Stimulated activated CD8-positive, alpha-beta memory T cell treated with anti-CD3 and anti-CD28 coated beads, Interleukin-4, amount 100 ng/mL, for 48 hours (primary cell): ENCODE results near the gene SYNE4.
"Not testable (repeated sequence)": the region's sequence is repeated elsewhere in the genome, so short reads cannot be mapped to it uniquely, and the experiment has no call there.

Experiments
- DNase-seq: peaks from one replicate; pipeline ENCODE4 v3.0.0-alpha.2; 2020

SYNE4 gene

GRCh38 chr19:35987571-35987896 is 21.1 kb downstream of the SYNE4 start:
- DNase-seq = no peak

DNA sequence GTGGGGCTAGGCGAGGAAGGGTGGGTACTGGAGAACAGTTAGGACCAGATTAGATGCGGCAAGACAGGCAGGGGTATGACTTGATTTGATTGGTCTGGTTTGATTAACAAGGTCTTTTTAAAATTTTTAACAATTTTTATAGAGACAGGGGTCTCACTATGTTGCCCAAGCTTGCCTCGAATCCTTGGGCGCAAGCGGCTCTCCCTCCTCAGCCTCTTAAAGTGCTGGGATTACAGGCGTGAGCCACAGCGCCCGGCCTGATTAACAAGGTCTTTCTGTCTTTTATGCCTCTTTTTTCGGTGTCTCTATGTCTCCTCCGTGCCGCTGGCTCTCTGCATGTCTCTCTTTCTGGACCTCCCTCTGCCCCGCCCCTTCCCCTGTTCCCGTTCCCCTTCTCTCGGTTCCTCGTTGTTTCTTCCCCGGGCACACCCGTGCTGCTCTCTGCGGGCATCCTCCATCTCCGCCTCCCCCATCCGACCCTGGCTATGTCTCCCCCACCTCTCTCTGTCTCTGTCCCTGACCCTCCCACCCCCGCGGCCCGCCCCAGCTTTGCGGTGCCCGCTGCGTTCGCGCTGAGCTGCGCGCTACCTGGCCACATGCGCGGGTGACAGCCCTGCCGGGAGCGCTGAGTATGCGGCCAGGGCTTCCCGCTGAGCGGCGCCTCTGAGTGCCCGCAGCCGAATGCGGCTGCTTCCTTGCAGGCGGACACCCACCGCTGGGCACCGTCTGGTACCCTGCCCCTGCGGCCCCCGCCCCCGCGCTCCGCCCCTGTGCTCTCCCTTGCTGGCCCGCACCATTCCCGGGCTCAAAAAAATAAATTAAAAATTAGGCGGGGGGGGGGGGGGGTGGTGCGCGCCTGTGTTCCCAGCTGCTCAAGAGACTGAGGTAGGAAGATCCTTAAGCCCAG is 21.7 kb downstream of the SYNE4 start:
- peak; percentile 39 for DNase-seq

DNA sequence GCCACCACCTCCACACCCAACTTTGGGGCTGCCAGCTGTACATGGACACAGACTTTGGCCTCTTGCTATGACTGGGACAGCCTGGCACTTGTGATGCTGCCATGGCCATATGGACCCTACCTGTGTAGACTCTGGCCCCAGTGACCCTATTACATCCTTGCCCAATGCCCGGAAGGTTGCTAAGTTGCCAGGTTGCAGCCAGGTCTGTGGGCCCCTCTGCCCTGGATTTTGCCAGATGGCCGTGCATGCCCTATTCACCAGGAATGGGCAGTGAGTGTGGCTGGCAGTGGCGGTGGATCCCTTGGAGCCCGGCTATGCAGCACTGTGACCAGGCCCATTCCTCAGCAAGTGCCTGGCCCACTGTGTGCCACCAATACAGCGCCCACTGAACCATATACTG is 22.5 kb downstream of the SYNE4 start:
- DNase-seq = no peak

- DNase-seq = no peak
Observed at GRCh38 chr19:35983177-35983576, 25.4 kb downstream of the SYNE4 start.

DNA sequence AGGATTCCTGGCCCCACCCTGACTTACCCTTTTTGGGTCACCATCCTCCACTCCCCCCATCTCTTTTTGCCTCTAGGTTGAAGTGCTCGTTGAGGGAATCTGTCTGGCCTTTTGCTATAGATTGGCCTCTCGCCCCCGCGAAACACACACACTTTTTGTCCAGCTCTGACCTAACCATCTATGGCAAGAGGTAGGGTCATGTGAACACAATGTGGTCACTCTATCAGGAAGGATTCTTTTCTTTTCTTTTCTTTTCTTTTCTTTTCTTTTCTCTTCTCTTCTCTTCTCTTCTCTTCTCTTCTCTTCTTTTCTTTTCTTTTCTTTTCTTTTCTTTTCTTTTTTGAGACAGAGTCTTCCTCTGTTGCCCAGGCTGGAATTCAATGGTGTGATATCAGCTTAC is 27.6 kb downstream of the SYNE4 start:
- DNase-seq = not testable (repeated sequence)

DNA sequence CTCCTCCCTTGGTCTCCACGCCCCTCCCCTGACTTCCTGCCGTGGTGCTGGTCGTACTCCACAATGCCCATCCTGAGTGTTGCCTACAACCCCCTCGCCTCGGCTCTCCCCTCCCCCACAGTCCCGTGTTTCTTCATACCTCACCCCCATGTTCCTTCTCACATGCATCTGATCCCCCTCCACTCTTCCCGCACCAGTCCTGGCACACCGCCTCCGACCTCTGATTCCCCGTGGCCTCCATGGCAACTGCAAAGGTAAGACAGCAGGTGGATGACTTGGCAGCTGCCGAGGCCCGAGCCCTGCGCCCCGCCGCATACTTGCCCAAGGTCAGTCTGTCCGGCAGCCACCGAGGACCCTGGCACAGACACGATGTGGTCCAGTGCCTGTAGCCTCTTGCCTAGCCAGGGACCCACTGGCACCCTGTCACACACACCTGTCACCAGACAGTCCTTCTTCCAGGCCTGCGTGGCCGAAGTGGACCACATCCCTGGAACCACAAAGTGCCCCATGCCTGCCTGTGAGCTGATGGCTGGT is 29.7 kb downstream of the SYNE4 start:
- no peak for DNase-seq

DNA sequence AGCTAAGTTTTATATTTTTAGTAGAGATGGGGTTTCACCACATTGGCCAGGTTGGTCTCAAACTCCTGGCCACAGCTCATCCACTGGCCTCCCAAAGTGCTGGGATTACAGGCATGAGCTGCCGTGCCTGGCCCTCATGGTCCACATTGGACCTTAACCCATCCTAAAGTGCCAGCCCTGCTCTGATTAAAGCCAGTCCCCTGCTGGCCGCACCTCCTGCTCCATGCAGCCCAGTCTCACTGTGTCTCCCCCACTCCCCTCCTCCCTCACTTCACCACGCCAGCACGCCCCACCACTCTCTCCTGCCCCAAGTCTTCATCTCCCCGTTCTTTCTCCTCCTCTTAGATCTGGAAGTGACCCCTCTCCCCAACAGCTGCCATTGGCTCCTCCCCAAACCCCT is 30.3 kb downstream of the SYNE4 start:
- DNase-seq = no peak

GRCh38 chr19:35977446-35978222 is 31.0 kb downstream of the SYNE4 start:
- DNase-seq = peak; percentile 58

DNA sequence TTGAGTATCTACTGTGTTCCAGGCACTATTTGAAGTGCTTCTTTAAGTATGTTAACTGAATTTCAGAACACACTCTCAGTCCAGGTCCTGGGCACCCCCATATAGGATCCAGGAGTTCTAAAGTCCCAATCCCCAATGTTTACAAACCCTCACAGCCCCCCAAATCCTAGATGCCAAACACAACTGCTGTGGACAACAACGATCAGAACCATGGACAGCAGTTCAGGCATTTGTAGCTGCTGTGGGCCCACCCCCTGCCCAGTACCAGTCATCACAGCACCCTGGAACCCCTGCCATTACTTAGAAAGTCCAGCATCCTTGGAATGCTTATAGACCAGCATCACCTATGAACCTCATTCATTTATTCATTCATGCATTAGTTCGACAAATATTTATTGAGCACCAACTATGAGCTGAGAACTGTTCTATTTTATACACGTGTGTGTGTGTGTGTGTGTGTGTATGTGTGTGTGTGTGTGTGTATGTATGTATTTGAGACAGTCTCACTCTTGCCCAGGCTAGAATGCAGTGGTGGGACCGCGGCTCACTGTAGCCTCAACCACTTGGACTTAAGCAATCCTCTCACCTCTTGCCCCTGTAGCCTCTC is 32.9 kb downstream of the SYNE4 start:
- DNase-seq = no peak

DNA sequence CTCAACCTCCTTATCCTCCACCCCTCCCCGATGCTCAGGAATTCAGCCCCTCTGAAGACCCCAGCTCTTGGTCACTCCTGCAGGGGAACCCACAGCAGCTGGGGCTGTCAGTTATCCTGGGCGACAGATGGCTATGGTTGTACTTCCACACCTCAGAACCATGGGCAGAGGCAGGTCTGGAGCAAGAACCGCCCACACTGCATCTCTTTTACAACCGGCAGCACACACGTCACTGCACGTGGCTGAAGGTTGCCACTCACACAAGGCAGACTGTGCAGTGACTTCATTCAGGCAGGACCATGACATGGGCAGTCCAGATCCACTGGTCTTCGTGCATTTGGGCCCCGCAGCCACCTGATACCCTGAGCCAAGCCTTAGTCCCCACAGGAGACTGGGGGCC is 35.1 kb downstream of the SYNE4 start:
- no peak for DNase-seq

- DNase-seq = no peak
Observed at GRCh38 chr19:35966771-35967170, 41.8 kb downstream of the SYNE4 start.

GRCh38 chr19:35963514-35963913 is 45.1 kb downstream of the SYNE4 start:
- peak; percentile 69 for DNase-seq

DNA sequence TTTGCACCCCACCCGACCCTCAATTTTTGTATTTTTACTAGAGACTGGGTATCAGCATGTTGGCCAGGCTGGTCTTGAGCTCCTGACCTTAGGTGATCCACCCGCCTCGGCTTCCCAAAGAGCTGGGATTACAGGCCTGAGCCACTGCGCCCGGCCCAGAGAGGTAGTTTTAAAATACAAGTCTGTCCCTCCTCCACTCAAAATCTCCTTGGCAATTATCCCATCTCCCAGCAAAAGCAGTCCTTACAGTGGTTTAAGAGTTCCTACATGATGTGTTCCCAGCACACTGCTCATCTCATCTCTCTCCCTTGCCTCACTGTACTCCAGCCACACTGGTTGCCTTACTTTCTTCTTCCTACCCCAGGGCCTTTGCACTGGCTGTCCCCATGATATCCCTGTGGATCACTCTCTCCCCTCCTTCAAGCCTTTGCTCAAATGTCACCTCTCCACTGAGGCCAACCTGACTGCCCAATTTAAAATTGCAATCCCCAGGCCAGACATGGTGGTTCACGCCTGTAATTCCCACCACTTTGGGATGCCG is 48.1 kb downstream of the SYNE4 start:
- no peak for DNase-seq

- DNase-seq = no peak
Observed at GRCh38 chr19:35959968-35960320, 48.7 kb downstream of the SYNE4 start.

DNA sequence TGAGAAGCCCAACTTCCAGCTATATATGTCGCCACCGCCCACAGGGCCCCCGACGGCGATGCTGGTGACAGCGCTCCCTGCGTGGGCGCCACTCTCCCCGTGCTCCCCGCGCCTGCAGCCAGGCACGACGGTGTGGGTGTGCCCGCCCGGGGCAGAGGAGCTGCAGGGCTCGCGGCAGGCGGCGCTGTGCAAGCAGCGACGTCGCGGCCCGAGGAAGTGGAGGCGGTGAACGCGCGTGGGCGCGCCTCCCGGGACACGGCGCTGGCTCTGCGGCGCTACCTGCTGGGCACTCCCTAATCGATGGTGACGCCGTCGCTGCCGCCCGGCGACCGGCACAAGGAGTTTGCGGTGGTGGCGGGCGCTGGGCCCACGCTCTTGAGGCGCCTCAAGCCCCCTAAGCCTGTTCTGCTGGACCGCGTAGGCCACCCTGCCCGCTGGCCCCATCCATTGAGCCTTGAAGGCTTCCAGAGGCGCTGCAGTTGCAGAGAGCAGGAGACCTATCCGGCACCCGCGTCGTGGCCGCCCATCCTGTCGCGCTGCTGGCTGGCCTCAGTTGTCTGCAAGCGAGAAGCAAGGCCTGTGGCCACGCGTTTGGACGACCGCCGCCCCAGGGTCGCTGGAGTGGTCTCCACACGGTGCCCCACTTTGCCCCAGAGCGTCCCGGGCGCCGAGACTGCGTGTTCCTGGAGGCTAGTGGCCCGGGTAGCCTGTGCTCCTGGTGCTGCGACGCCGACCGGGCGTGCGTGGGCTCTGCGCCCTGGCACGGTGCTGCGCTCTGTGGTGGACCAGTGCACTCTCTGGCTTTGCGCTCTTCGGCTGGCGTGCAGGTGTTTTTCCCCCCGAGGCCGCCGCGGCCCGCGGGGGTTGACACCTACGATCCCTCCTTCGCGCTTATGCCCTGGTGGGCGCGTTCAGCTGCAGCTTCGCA is 49.3 kb downstream of the SYNE4 start:
- peak; percentile 75 for DNase-seq

DNA sequence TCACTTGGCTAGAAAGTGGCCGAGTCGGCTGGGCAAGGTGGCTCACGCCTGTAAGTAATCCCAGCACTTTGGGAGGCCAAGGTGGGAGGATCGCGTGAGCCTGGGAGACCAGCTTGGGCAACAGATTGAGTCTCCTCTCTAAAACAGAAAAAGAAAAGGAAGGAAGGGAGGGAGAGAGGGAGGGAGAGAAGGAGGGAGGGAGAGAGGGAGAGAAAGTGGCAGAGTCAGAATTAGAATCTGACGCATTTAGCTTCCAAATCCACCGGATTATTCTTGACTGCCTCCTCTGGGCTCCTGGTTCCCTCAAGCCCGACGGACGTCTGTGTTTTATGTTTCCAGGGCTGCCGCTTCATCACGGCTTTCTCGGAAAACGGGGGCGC is 50.0 kb downstream of the SYNE4 start:
- DNase-seq = no peak

DNA sequence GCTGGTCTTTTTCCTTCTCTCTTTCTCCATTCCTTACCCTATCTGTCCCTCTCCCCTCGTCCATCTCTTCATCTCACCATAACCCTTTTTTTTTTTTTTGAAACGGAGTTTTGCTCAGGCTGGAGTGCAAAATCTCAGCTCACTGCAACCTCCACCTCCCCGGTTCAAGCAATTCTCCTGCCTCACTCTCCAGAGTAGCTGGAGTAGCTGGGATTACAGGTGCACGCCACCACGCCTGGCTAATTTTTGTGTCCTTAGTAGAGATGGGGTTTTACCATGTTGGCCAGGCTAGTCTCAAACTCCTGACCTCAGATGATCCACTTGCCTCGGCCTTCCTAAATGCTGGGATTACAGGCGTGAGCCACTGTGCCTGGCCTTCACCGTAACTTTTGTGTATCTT is 51.2 kb downstream of the SYNE4 start:
- not testable (repeated sequence) for DNase-seq

GRCh38 chr19:35955881-35956634 is 52.6 kb downstream of the SYNE4 start:
- DNase-seq = no peak
